Upper lobe of left lung (tissue), 6 donors: ENCODE results near the gene SMAD2. TPM values are rescaled to one million over a fixed set of nuclear protein-coding genes. Genes with fewer than 3 reads are reported as not detected.

Experiments used
- ATAC-seq, 2 donors: fragments of 200-7000 bp; cut with Tn5 transposase; one replicate each; pipeline ENCODE4 v1.9.1; 2022; ENCODE audit warnings: mild to moderate bottlenecking in 2 of 2, moderate library complexity in 2 of 2; ENCODE audit not compliant: low FRiP score in 2 of 2
- DNase-seq, 2 donors: peaks; one replicate each; pipeline ENCODE4 v3.0.0-alpha.2; 2019 to 2020
- H3K27ac ChIP-seq, 4 donors: fragments of 200-600 bp; sonication (generic); one replicate each; pipeline ENCODE4 v1.5.1; 2016 to 2019
- H3K27me3 ChIP-seq, 4 donors: fragments of 200-600 bp; sonication (generic); one replicate each; pipeline ENCODE4 v1.5.1; 2017 to 2019
- H3K36me3 ChIP-seq, 4 donors: fragments of 200-600 bp; sonication (generic); one replicate each; pipeline ENCODE4 v1.5.1; 2016 to 2019
- H3K4me1 ChIP-seq, 4 donors: fragments of 200-600 bp; sonication (generic); one replicate each; pipeline ENCODE4 v1.5.1; 2018 to 2019
- H3K4me3 ChIP-seq, 4 donors: fragments of 200-600 bp; sonication (generic); one replicate each; pipeline ENCODE4 v1.5.1; 2017 to 2019; ENCODE audit warnings: mild to moderate bottlenecking in 2 of 4, moderate library complexity in 1 of 4
- H3K9me3 ChIP-seq, 4 donors: fragments of 200-600 bp; sonication (generic); one replicate each; pipeline ENCODE4 v1.5.1; 2018 to 2019
- EP300 ChIP-seq, 4 donors: sonication (generic); formaldehyde crosslinking; IDR thresholded peaks; one replicate each; pipeline ENCODE4 v1.5.1; 2017; ENCODE audit warnings: antibody characterized with exemption in 4 of 4, control low read depth in 2 of 4
- POLR2A ChIP-seq, 4 donors: fragments of 450-650 bp; IDR thresholded peaks; one replicate each; pipeline ENCODE4 v1.5.1; 2016 to 2017; ENCODE audit warnings: antibody characterized with exemption in 4 of 4, mild to moderate bottlenecking in 2 of 4
- POLR2AphosphoS5 ChIP-seq, 2 donors: sonication (generic); formaldehyde crosslinking; IDR thresholded peaks; one replicate each; pipeline ENCODE4 v1.5.1; 2017; ENCODE audit warnings: antibody characterized with exemption in 2 of 2
- WGBS, 2 donors: methylation state at CpG; one replicate each; pipeline ENCODE4 v1.1.5; 2017 to 2018; 5-methylcytosine and 5-hydroxymethylcytosine counted together
- total RNA-seq, 6 donors: library from RNA; depleted of rRNA in 4 of 6; stranded (reverse); fragments of >200 nt in 4 of 6; gene quantifications; one replicate each; pipeline versions ENCODE4 v1.1.0 to v1.2.1, GENCODE V29; 2016 to 2021
- TF ChIP-seq, protein P1 (sequence below), 6 experiments: fragments of 450-650 bp in 4 of 6; fragments of 200-600 bp in 2 of 6; sonication (generic) in 2 of 6; IDR thresholded peaks; one replicate each; pipeline ENCODE4 v1.5.1; 2016 to 2019; ENCODE audit warnings: antibody characterized with exemption in 6 of 6
- donor health status: DM: no; HTN: no; CAD: no; lungs with moderate emphysema.
- donor health status: DM: no; HTN: yes; CAD: no; lungs with severe emphysema.

SMAD2 gene
- total RNA-seq, 6 donors from 2014 or later, result 52.1 to 151 (median 97.8) TPM

DNA sequence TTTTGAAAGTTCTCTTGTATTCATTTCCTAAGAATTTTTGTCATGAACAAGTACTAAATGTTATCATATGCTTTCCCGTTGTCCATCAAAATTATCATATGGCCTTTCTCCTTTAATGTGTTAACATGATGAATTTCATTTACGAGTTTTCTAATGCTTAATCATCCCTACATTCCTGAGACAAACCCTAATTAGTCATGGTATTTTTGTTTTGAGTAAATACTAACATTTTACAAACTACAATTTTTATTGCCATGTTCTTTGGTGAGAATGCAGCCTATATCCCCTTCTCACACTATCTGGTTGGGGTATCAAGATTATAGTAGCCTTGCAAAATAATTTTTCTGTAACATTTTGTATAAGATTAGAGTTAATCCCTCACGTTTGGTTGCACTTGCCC, 14.5 kb downstream of the SMAD2 start:
- WGBS, 2 donors, result 81 to 82% methylated on average over 3 of the region's 3 CpGs
- no peak for TF ChIP-seq POLR2A (IDR thresholded peaks at IDR 0.05)
- no peak for TF ChIP-seq POLR2AphosphoS5 (IDR thresholded peaks at IDR 0.05)
- TF ChIP-seq, protein P1, sequence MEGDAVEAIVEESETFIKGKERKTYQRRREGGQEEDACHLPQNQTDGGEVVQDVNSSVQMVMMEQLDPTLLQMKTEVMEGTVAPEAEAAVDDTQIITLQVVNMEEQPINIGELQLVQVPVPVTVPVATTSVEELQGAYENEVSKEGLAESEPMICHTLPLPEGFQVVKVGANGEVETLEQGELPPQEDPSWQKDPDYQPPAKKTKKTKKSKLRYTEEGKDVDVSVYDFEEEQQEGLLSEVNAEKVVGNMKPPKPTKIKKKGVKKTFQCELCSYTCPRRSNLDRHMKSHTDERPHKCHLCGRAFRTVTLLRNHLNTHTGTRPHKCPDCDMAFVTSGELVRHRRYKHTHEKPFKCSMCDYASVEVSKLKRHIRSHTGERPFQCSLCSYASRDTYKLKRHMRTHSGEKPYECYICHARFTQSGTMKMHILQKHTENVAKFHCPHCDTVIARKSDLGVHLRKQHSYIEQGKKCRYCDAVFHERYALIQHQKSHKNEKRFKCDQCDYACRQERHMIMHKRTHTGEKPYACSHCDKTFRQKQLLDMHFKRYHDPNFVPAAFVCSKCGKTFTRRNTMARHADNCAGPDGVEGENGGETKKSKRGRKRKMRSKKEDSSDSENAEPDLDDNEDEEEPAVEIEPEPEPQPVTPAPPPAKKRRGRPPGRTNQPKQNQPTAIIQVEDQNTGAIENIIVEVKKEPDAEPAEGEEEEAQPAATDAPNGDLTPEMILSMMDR (IDR thresholded peaks at IDR 0.05), result no peak
- TF ChIP-seq EP300 (IDR thresholded peaks at IDR 0.05), result no peak
- Histone ChIP-seq H3K36me3 (no peaks in the 10 kb centered on the region), H3K4me3 (no peak overlapping the region), H3K27ac (no peak overlapping the region), H3K4me1 (peaks cover 8 to 39% (median 21%) of the 10 kb centered on the region in 4 donors), H3K9me3 (no peaks in the 10 kb centered on the region), H3K27me3 (no peaks in the 10 kb centered on the region)
- ATAC-seq (no peak), DNase-seq (no peak)

DNA sequence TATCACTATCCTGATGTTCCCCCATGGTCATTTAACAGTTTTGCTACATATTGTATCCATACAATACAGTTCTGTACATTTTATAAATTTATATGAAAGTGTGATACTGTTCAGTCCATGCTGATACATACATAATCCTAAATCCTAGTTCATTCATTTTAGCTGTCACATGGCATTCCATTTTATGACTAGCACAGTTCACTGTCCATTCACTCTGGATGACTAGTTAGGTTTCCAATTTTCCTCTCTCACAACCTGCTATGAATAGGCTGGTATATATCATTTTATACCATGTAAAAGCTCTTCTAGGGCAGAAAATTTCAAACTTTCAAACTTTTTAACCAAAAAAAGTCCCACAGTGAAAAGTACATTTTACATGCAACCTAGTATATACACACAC, 15.2 kb downstream of the SMAD2 start:
- Histone ChIP-seq H3K27me3 (no peaks in the 10 kb centered on the region), H3K27ac (no peak overlapping the region), H3K4me1 (peaks cover 8 to 39% (median 21%) of the 10 kb centered on the region in 4 donors), H3K4me3 (no peak overlapping the region), H3K36me3 (no peaks in the 10 kb centered on the region), H3K9me3 (no peaks in the 10 kb centered on the region)
- TF ChIP-seq, protein P1 (IDR thresholded peaks at IDR 0.05), result no peak
- no peak for TF ChIP-seq POLR2A (IDR thresholded peaks at IDR 0.05)
- no peak for TF ChIP-seq POLR2AphosphoS5 (IDR thresholded peaks at IDR 0.05)
- TF ChIP-seq EP300 (IDR thresholded peaks at IDR 0.05), result no peak
- no peak for DNase-seq
- ATAC-seq, result no peak

DNA sequence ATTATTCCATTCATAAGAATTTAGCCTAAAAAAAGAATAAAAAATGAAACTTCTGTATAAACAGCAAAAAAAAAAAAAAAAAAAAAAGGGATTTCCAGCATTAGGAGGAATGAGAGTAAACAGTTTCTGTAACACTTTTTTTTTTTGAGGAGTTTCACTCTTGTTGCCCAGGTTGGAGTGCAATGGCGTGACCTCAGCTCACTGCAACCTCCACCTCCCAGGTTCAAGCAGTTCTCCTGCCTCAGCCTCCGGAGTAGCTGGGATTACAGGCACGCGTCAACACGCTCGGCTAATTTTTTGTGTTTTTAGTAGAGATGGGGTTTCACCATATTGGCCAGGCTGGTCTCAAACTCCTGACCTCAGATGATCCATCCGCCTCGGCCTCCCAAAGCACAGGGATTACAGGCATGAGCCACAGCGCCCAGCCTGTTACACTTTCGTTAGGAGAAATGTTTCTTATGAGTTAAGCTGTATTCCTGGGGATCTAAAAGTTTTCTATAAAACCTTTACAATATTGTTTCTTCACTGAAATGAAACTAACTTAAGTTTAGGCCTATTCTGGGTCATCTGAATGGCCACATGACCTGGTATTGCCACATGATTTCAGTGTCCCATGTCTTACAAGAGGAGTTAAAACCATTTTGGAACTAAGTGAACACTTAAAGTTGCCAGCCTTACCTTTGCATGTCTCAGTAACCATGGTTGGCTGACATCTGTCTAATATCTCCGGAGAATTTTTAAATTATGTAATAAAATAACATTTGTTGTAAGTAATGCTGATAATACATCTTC, 17.5 kb downstream of the SMAD2 start:
- DNase-seq (no peak), ATAC-seq (peak in 1 of 2 donors; percentile 41)
- Histone ChIP-seq H3K4me3 (no peak overlapping the region), H3K9me3 (no peaks in the 10 kb centered on the region), H3K27ac (peak overlapping the region in 2 of 4 donors; percentile 37 to 44), H3K4me1 (peaks cover 8 to 30% (median 18%) of the 10 kb centered on the region in 4 donors), H3K36me3 (no peaks in the 10 kb centered on the region), H3K27me3 (no peaks in the 10 kb centered on the region)
- TF ChIP-seq POLR2A (IDR thresholded peaks at IDR 0.05) (no peak), EP300 (IDR thresholded peaks at IDR 0.05) (no peak), POLR2AphosphoS5 (IDR thresholded peaks at IDR 0.05) (no peak)
- TF ChIP-seq, protein P1 (IDR thresholded peaks at IDR 0.05), result no peak
- WGBS, 2 donors, result 96 to 97% methylated on average over 11 of the region's 11 CpGs

DNA sequence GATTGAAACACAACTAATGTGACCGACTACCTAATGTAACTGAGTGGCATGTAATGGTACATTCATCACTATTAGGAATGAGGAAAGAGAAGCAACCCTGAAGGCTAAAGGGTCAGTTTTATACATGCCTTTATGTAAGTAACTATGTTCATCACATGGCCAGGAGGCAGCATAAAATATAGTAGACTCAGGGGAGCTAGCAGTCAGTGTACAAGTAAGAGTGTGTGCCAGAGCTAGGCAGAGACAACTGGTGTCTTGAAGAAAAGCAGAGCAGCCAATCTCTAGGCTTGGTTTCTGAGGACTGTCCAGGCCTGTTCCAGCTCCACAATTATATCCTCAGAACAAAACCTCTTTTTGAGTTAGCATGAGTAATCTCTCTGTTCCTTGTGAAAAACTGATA, 18.1 kb downstream of the SMAD2 start:
- no peak overlapping the region for H3K27ac ChIP-seq
- 61 to 82% methylated on average over 1 of the region's 1 CpG for WGBS, 2 donors
- TF ChIP-seq POLR2AphosphoS5 (IDR thresholded peaks at IDR 0.05) (no peak), EP300 (IDR thresholded peaks at IDR 0.05) (no peak), POLR2A (IDR thresholded peaks at IDR 0.05) (no peak)
- TF ChIP-seq, protein P1 (IDR thresholded peaks at IDR 0.05), result no peak
- H3K9me3 ChIP-seq, result no peaks in the 10 kb centered on the region
- H3K27me3 ChIP-seq, result no peaks in the 10 kb centered on the region
- H3K4me3 ChIP-seq, result no peak overlapping the region
- H3K4me1 ChIP-seq, result peaks cover 8 to 29% (median 18%) of the 10 kb centered on the region in 4 donors
- ATAC-seq (peak; percentile 26 to 55), DNase-seq (no peak)
- no peaks in the 10 kb centered on the region for H3K36me3 ChIP-seq

DNA sequence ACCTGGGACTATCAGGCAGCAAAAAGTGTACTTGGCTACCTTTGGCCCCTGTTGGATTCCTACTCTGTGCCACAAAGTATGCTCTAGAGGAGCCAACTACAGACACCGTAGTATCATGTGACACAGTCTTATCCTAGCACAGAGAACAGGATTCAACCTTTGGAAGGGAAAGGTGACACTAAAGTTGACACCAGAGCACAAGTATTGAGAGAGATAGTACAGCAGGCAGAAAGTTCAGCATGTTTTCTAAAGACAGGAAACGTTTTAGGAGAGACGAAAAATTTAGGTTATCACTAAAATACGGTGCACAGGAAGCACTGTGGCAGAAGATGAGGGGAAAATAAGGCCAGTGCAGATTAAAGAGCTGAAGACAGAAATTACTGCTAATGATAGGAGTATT, 18.6 kb downstream of the SMAD2 start:
- Histone ChIP-seq H3K4me1 (peaks cover 8 to 29% (median 18%) of the 10 kb centered on the region in 4 donors), H3K27me3 (no peaks in the 10 kb centered on the region), H3K4me3 (no peak overlapping the region), H3K36me3 (no peaks in the 10 kb centered on the region), H3K9me3 (no peaks in the 10 kb centered on the region), H3K27ac (no peak overlapping the region)
- WGBS, 2 donors, result 56 to 72% methylated on average over 4 of the region's 4 CpGs
- TF ChIP-seq, protein P1 (IDR thresholded peaks at IDR 0.05), result no peak
- no peak for TF ChIP-seq EP300 (IDR thresholded peaks at IDR 0.05)
- TF ChIP-seq POLR2AphosphoS5 (IDR thresholded peaks at IDR 0.05), result no peak
- no peak for TF ChIP-seq POLR2A (IDR thresholded peaks at IDR 0.05)
- ATAC-seq (no peak), DNase-seq (no peak)
